SU-DHL-6 (cell line): ENCODE results near the gene PPP1CC.

Experiments used
- CTCF ChIP-seq: fragments of 200-600 bp; sonication (generic); IDR thresholded peaks from one replicate; pipeline ENCODE4 v1.5.1; 2017; ENCODE audit warnings: antibody characterized with exemption, mild to moderate bottlenecking, low read length, moderate library complexity; ENCODE audit not compliant: insufficient read depth, poor library complexity, severe bottlenecking
- EZH2phosphoT487 ChIP-seq: fragments of 200-600 bp; sonication (generic), shearing (Covaris generic); conservative IDR thresholded peaks from 2 replicates; pipeline ENCODE4 v1.6.1; 2018; ENCODE audit warnings: mild to moderate bottlenecking, antibody characterized with exemption, low read length, moderate library complexity, mixed read lengths

GRCh38 chr12:110686294-110686903 is 56.3 kb downstream of the PPP1CC start:
- TF ChIP-seq CTCF: no peak
- no peak for TF ChIP-seq EZH2phosphoT487
